ENCODE measurements around the gene TMEM161B. TPM values are rescaled to one million over a fixed set of nuclear protein-coding genes. Genes with fewer than 3 reads are reported as not detected.
A peak's percentile ranks its signal among the peaks of the same experiment; 100 is the strongest.

The TMEM161B gene
- total RNA-seq, 1 donor from 2014 or later: 16.9 TPM

DNA sequence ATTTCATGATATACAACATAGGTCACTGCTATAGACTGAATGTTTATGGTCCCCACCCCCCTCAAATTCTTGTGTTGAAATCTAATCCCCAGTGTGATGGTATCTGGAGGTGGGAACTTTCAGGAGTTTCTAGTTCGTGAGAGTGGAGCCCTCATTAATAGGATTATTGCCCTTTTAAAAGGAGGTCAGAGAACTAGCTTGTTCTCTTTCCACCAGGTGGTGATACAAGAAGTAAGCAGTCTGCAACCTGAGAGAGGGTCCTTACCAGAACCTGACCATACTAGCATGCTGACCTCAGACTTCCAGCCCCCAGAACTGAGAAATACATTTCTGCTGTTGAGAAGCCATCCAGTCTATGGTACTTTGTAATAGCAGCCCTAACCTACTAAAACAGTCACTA, 33.3 kb downstream of the TMEM161B start:
- Mint-ChIP-seq H3K27ac (ENCODE audit: unreplicated experiment) (no peak overlapping the region), H3K4me1 (peaks cover 4% of the 10 kb centered on the region), H3K9me3 (no peaks in the 10 kb centered on the region), H3K36me3 (ENCODE audit: low read depth) (peaks cover 14% of the 10 kb centered on the region), H3K4me3 (no peak overlapping the region), H3K27me3 (ENCODE audit: low read depth) (no peaks in the 10 kb centered on the region)
- DNase-seq (ENCODE audit: low read depth, low spot score): no peak
- TF ChIP-seq, protein P1, sequence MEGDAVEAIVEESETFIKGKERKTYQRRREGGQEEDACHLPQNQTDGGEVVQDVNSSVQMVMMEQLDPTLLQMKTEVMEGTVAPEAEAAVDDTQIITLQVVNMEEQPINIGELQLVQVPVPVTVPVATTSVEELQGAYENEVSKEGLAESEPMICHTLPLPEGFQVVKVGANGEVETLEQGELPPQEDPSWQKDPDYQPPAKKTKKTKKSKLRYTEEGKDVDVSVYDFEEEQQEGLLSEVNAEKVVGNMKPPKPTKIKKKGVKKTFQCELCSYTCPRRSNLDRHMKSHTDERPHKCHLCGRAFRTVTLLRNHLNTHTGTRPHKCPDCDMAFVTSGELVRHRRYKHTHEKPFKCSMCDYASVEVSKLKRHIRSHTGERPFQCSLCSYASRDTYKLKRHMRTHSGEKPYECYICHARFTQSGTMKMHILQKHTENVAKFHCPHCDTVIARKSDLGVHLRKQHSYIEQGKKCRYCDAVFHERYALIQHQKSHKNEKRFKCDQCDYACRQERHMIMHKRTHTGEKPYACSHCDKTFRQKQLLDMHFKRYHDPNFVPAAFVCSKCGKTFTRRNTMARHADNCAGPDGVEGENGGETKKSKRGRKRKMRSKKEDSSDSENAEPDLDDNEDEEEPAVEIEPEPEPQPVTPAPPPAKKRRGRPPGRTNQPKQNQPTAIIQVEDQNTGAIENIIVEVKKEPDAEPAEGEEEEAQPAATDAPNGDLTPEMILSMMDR (conservative IDR thresholded peaks at IDR 0.05): no peak

DNA sequence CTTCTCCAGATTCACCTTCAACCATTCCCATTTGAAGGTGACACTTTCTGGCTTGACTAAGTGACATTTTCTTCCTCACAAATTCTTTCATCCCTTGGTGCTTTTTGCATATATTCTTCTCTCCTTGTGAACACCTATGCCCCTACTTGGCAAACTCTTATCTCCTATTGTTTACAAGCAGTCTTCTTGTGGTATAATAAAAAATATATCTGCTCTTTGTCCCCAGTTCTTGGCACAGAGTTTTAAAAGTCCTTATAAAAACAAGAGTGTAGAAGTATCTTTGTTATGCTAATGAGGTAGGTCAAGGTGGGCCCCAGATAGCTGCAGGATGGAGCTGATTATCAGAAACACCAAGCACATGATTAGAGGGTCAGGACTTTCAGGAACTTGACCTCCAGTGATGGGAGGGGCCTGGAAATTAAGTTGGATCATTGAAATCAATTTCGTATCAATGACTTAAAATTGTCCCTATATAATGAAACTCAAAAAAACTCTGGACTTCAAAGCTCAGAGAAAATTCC, 38.0 kb downstream of the TMEM161B start:
- Mint-ChIP-seq H3K9me3 (no peaks in the 10 kb centered on the region), H3K4me3 (no peak overlapping the region), H3K27me3 (ENCODE audit: low read depth) (no peaks in the 10 kb centered on the region), H3K27ac (ENCODE audit: unreplicated experiment) (no peak overlapping the region), H3K4me1 (peaks cover 4% of the 10 kb centered on the region), H3K36me3 (ENCODE audit: low read depth) (peaks cover 17% of the 10 kb centered on the region)
- no peak for DNase-seq (ENCODE audit: low read depth, low spot score)
- TF ChIP-seq, protein P1 (conservative IDR thresholded peaks at IDR 0.05): no peak

DNA sequence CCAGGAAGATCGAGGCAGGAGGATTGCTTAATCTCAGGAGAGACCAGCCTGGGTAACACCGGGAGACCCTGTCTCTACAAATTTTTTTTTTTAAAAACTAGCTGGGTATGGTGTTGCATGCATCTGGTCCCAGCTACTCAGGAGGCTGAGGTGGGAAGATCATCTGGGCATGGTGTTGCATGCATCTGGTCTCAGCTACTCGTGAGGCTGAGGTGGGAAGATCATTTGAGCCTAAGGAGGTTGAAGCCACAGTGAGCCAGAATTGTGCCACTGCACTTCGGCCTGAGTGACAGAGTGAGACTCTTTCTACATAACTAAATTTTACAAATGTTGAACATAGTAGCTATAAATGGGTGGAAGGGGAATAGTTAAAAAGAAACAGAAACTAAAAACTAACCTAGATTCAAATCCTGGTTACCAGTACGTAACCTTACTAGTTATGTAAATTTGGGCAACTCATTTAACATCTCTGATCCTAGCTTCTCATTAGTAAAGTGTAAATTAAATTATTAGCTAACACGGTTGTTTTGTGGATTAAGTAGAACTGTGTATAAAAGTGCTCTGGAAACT, 41.7 kb downstream of the TMEM161B start:
- Mint-ChIP-seq H3K27ac (ENCODE audit: unreplicated experiment) (no peak overlapping the region), H3K36me3 (ENCODE audit: low read depth) (peaks cover 11% of the 10 kb centered on the region), H3K27me3 (ENCODE audit: low read depth) (no peaks in the 10 kb centered on the region), H3K4me1 (peaks cover 4% of the 10 kb centered on the region), H3K9me3 (peaks cover 3% of the 10 kb centered on the region), H3K4me3 (no peak overlapping the region)
- TF ChIP-seq, protein P1 (conservative IDR thresholded peaks at IDR 0.05): no peak
- no peak for DNase-seq (ENCODE audit: low read depth, low spot score)

DNA sequence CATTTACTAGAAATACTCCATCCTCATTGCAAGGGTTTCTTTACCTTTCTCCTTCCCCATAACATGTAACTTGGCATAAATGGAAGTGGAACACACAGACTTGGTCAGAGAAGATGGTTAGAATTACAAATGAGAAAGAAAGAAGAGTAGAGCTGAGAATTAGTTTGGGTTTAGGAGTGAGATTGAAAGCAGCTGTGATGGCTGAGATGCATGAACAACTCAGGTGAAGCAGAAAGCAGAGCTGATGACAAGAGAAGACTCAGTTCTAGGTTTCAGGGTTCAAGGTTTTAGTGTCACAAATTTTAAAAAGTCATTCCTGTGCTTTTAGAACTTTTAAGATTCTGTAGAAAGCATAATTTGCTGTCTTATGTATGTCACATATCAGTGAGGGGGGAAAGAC, 54.0 kb downstream of the TMEM161B start:
- Mint-ChIP-seq H3K27me3 (ENCODE audit: low read depth) (no peaks in the 10 kb centered on the region), H3K27ac (ENCODE audit: unreplicated experiment) (peak overlapping the region; percentile 24), H3K4me1 (peaks cover 15% of the 10 kb centered on the region), H3K36me3 (ENCODE audit: low read depth) (peaks cover 12% of the 10 kb centered on the region), H3K4me3 (no peak overlapping the region), H3K9me3 (no peaks in the 10 kb centered on the region)
- DNase-seq (ENCODE audit: low read depth, low spot score): no peak
- TF ChIP-seq, protein P1 (conservative IDR thresholded peaks at IDR 0.05): no peak

DNA sequence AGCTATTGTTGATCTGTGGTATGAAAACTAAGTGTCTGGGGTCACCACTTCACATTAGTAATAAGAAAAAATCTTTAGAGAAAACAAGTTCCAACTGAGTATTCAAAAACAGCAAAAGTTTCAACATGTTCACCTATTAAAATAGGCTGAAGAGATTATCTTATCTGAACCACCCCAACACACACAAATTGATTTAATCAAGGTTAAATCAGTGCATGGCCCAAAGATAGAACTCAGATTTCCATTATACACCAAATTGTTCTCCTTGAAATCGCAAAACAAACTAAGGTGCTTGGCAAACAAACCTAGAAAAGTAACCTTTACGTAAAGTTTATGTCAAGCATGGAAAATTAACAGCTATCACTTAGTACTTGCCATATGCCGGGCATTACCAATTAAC, 61.1 kb downstream of the TMEM161B start:
- TF ChIP-seq, protein P1 (conservative IDR thresholded peaks at IDR 0.05): no peak
- Mint-ChIP-seq H3K27me3 (ENCODE audit: low read depth) (no peaks in the 10 kb centered on the region), H3K36me3 (ENCODE audit: low read depth) (peaks cover 13% of the 10 kb centered on the region), H3K27ac (ENCODE audit: unreplicated experiment) (no peak overlapping the region), H3K4me3 (no peak overlapping the region), H3K9me3 (no peaks in the 10 kb centered on the region), H3K4me1 (peaks cover 26% of the 10 kb centered on the region)
- no peak for DNase-seq (ENCODE audit: low read depth, low spot score)
